Forelimb muscle (tissue), 1 donor: ENCODE data around the gene FOCAD. TPM values are rescaled to one million over a fixed set of nuclear protein-coding genes. Genes with fewer than 3 reads are reported as not detected.

Experiments
- DNase-seq: peaks from one replicate; pipeline ENCODE4 v3.0.0-alpha.2; 2013; ENCODE audit warnings: low read depth
- polyA plus RNA-seq: library from polyadenylated mRNA; unstranded; fragments of 120-200 nt; gene quantifications from one replicate; pipeline ENCODE4 v1.2.1, GENCODE V29; 2013; ENCODE audit not compliant: insufficient read length

The FOCAD gene
- polyA plus RNA-seq, 1 donor, result 14.1 TPM

DNA sequence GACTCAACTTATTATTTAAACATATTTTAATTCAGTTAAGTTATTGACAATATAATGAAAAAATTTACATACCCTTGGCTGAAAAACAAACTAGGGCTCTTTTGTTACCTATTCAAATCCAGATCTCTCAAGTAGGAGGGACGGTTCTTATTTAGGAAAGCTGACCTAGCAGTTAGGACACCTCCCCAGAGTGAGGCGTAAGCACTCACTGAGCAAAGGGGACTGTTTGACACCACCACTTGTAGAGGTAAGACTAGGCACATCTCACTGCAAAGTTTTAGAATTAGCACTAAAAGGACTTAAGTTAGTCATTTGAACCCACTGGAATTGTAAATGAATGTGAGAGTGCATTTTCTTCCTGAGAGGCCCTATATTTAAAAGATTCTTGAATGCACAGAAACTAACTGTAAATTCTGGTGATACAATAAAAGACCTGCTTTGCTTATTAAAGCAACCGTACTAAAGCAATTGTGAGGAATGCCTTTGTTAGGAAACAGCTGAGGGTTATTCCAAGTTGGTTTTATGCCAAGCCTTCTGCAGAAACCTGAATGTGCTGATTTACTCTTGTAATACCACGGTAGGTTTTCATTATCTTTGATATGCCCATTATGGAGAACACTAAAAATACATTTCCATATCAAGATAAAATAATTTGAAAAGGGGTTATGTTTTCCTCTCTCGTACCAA is 331.2 kb downstream of the FOCAD start:
- no peak for DNase-seq

DNA sequence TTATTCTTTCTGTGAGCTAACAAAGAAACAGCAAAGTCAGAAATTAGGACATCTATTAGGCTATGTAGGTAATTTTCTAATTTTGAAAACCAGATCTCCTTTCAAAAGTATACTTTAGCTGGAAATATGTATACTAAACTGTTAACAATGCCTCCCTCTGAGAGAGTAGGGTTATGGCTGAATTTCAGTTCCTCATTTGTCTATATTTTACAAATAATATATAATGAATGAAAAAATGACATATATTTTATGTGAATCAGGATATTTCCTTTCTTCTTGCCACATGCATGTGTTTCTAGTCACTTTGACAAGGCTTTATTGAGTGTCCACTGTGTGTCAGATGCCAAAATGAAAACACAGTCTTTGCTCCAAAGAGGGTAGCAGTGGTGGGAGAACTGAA is 331.9 kb downstream of the FOCAD start:
- DNase-seq, result no peak

DNA sequence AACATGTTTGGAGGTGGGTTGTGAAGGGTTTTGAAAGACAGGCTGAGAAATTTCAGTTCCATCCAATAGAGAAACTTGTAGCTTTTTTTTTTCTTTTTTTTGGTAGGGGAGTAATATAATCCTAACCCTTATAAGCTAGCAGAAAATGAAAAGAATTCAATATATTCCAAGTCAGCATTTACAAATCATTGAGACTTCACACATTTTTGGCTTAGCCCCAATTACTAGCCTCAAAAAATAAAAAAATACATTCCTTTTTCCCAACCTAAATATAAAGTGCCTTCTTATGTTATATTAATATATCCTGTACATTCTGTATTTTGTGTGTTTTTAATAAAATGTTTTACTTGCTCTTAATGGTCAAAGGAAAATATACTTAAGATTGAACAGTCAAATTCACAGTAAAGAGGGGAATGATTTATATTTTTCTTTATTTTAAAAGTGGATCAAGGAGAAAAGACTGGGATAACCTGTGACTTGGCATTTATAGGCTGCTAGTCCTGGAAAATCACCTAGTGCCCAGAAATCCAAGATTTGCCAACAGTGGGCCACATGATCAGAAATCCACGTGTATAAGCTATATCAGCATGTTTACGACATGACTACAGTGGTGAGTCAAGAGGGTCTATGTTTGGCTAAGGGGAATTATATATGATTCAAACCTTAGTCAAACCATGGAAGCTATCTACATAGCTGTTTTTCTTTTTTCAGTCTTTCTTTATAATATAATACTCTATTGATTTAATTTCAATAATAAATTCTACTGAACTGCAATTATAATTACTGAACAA is 332.8 kb downstream of the FOCAD start:
- DNase-seq, result no peak

DNA sequence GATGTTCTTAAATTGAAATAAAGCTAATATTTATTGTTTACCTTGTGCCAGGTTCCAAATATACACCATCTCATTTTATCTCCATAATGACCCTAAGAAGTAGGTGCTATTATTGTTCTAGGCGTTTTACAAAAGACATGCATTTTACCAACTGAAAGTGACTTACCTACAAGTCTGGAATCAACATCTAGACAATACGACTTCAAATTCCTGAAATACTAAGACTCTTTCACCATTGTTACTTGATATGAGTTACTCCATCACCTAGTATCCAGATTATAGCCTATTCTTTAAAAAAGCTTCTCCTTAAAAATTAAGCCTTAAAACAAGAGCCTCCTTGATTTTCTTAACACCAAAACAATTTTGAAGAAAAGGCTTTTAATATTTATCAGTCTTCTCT is 334.1 kb downstream of the FOCAD start:
- no peak for DNase-seq

DNA sequence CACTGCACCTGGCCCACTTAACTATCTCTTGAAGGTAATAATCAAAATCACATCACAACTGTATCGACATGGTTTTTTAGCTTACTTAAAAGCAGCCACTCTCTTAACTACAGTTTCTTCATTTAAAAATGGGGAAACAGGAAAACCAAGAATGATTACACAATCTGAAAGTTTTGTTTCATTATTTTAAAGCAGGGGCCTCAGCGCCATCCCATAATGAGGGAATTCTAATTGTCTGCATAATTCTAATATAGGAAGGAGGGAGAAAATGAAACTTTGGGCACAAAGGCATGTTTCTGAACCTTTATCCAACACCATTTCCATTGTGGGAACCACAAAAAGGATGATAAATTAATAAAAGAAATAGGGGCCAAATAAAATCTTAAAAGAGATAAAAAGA is 339.8 kb downstream of the FOCAD start:
- no peak for DNase-seq

DNA sequence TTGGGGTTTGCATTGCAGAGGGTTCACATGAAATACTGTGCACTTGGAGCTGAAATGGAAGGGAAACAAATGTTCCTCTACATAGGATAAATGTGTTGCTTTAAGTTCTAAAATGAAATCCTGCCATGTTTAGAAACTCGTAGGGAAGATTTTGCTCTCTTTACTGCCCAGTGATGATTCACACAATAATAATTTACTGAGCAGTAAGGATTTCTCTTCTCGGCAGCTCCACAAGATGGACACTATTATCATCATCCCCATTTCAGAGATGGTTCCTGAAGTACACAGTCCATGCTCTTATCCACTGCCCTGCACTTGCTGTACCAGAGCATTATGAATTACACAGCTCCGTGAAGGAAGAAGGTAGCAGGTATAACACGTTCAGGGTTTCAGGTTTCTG is 343.2 kb downstream of the FOCAD start:
- DNase-seq, result no peak

DNA sequence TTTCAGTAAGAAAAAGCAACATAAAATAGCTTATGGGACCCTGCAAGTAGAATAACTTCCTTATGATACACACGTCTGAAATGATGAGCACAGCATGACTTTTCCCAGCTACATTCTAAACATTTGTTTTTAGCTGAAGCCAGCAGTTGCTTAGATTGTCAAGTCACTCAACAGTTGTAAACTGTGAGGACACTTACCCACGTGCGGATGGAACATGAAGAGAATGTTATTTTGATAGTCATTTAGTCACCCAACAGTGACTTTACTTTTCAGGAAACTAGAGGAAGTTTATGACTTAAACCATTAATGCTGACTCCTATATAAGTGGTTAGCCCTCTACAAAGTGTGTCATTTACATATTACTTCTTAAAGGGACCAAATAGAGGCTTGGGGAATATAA is 344.4 kb downstream of the FOCAD start:
- DNase-seq, result no peak

DNA sequence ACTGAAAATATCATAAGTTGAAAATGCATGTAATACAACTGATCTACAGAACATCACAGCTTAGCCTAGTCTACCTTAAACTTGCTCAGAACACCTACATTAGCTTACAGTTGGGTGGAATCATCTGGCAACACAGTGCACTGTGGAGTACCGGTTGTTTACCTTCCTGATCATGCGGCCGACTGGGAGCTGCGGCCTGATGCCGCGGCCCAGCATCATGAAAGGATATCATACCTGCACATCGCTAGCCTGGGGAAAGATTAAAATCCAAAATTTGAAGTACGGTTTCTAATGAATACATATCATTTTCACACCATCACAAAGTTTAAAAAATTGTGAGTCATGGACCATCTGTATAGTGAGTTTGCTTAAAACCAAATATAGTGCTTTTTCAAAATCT is 345.6 kb downstream of the FOCAD start:
- no peak for DNase-seq

DNA sequence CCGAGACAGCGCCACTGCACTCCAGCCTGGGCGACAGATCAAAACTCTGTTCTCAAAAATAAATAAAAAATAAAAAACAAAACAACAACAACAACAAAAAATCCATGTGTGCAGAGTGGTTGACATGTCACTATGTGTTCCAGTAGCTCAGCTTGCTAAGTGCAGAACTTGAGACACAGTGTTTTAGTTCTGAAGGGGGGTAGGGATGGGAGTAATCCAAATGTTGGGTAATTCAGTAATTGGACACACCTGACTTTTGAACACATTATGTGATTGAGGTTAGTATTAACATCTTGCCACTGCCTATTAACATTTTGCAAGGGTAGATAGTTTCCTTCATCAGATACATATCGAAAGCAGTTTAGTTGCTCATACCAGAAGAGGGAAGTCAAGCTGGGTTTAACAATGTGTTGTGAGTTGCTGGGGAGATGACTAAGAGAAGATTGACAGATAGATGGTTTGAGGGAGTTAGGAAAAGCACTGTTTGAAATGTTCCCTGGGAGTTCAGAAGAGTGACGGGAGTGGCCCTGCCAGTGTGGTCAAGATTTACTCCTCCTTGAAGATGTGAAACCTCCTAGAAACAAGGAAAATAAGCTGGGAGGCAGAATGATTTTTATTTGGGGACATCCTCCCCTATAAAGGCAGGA is 346.5 kb downstream of the FOCAD start:
- DNase-seq, result no peak

DNA sequence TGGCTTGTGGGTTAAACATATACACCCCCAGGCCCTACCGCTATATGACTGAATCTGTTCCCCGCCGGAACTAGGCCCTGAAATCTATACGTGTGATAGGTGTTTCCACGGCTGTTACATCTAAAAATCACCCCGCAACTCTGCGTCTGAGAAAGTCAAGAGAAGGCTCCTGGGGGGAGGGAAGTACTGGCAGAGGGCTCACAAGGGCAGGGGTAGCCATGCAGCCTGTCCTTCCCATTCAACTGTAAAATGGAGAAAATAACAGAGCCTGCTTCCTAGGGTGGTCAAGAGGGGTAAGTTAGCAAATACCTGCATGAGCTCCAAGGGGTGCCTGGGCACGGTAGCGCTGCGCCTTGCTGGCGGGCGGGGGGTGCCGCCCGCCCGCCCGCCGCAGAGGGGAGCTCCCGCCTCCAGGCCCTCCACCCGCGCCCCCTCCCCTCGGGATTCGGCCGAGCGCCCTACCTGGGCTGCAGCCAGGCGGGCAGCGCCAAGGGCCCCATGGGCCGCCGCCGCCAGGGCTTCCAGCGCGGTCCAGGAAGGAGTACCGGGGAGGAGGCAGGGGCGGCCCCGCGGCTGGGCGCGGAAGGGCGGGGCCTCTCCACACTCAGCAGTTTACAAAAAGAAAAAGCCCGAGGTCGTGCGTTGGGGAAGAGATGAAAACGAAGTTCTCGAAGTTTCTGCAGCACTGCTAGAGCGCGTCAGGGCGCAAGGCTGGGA is 347.2 kb downstream of the FOCAD start, which contains the start of gene HACD4:
Gene HACD4, minus strand, starts transcription at position 550 of the 717 bp plus-strand sequence. Its CDS starts 50 bp downstream, at position 500.
- no peak for DNase-seq

DNA sequence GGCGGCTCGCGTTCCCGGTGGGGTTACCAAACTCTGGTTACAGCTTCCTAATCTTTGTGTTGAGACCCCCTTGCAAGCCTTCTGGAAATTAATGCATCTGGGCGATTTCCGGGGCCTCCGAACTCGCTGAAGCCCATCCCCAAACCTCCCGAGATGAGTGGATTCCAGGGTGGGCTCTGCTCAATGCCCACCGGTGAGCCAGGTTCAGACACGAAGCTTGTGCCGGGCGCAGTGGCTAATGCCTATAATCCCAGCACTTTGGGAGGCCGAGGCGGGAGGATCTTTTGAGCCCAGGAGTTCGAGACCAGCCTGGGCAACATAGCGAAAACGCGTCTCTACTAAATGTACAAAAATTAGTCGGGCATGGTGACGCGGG is 347.7 kb downstream of the FOCAD start:
- no peak for DNase-seq

DNA sequence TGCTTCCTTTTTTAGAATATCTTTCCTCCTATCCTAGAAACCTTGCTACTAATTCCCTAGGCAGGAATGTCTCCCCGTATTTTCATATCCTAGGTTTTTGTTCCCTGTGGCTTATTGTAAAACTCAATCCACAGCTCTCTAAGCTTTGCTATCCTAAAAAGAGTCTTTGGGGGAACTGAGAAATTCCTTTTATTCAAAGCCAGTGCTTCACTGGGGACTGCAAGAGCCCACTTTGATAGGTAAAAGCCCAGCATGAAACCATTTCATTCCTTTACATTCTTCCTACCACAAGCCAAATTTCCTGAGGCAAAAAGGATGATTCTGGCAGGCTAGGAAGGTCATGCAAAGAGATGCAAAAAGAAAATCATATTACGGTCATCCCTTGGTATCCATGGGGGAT is 353.2 kb downstream of the FOCAD start:
- no peak for DNase-seq

DNA sequence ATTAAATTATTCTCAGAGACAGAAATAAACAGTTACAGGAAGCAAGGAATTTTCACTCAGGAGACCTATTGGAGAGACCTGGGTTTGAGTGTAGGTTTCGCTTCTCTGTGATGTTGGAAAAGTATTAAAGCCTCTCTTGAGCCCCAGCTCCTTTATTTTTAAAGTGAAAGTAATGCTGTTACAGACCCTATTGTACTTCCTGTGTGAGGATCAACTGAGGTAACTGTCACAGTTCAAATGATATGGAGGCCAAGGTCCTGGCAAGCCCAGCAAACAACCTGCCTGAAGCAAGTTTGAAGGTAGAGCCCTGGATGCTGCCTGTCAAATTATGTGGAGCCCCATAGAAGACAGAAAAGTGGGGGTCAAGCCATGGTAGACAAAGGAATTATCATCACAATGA is 355.2 kb downstream of the FOCAD start:
- no peak for DNase-seq

DNA sequence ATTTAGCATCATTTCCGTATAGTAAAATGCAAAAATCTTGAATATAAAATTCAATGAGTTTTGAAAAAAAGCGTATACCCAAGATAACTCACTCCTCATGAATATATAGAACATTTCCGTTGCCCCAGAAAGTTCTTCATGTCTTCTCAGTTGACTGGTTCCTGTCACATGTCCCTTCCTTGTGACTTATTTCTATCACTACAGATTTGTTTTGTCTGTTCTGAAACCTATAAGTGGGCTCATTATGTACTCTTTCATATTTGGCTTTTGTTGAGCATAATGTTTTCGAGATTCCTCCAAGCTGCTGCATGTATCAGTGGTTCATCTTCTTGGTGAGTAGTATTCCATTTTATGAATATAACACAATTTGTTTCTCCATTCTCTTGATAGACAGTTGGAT is 358.4 kb downstream of the FOCAD start:
- DNase-seq, result no peak

DNA sequence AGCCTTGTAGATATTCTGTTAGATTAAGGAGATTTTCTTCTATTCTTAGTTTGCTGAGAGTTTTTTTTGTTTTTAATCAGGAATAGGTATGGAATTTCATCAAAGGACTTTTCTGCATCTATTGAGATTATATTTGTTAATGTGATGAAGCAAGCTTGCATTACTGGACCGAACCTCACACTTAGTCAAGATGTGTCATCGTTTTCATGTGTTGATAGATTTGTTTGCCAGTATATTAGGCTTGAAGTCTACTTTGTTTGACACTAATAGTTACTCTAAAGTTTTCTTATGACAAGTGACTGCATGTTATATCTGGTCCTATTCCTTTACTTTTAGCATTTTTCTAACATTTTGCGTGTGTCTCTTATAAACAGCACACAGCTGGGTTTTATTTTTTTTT is 359.8 kb downstream of the FOCAD start:
- DNase-seq, result no peak

Other genes starting within 250 kb of the FOCAD start
- 59.6 TPM for gene MLLT3, start 61.8 kb upstream of the FOCAD start, polyA plus RNA-seq